Endothelial cell of umbilical vein (primary cell): Measurements from ENCODE around the gene ANKRD44. TPM values are rescaled to one million over a fixed set of nuclear protein-coding genes. Genes with fewer than 3 reads are reported as not detected.

Experiments
- BruUV-seq: library from RNA; stranded (reverse); fragments of 400-500 nt; replicated peaks from 2 replicates; lab custom pipeline; 2021; lab: Mats Ljungman, UMichigan
- CTCF ChIA-PET: fragments of 300-600, 350-600 bp; sonication (Branson Sonifier 250); formaldehyde crosslinking; loops from one replicate; lab custom pipeline; 2021; ENCODE audit warnings: antibody characterized with exemption, inconsistent platforms; lab: Charles Lee
- POLR2A ChIA-PET: fragments of 300-600, 350-600 bp; sonication (Branson Sonifier 250); formaldehyde crosslinking; loops from one replicate; lab custom pipeline; 2021; ENCODE audit warnings: antibody characterized with exemption, inconsistent platforms; lab: Charles Lee
- DNase-seq: peaks from one replicate; pipeline ENCODE4 v3.0.0-alpha.2; 2011; ENCODE audit warnings: low read depth, low spot score
- FAIRE-seq: peaks from 2 replicates; lab custom pipeline; 2011; peaks lifted over from hg19 to GRCh38; lab: Jason Lieb, UNC
- H2AFZ ChIP-seq: 2 replicates; pipeline ENCODE4 v1.6.0; 2012; ENCODE audit warnings: low read depth, low read length, control low read depth, inconsistent platforms
- H3K27ac ChIP-seq: 2 replicates; pipeline ENCODE4 v1.5.1; 2011; ENCODE audit warnings: low read depth, mild to moderate bottlenecking, control low read depth, low read length, moderate library complexity; ENCODE audit not compliant: insufficient read depth
- H3K27me3 ChIP-seq, 2 experiments: 2 replicates each; pipeline versions ENCODE4 v1.6.0 to v1.6.1; 2011; ENCODE audit warnings: low read length in 2 of 2, mixed read lengths in 1 of 2; ENCODE audit not compliant: control insufficient read depth in 2 of 2, insufficient read depth in 2 of 2
- H3K36me3 ChIP-seq, 2 experiments: 2 replicates in 1 of 2; 3 replicates in 1 of 2; pipeline ENCODE4 v1.5.1; 2011; ENCODE audit warnings: low read length in 2 of 2, mild to moderate bottlenecking in 1 of 2, moderate library complexity in 1 of 2; ENCODE audit not compliant: control insufficient read depth in 2 of 2, insufficient read depth in 2 of 2; ENCODE audit errors: extremely low read depth in 1 of 2
- H3K4me1 ChIP-seq: 3 replicates; pipeline ENCODE4 v1.5.1; 2011; ENCODE audit warnings: mild to moderate bottlenecking, low read length; ENCODE audit not compliant: control insufficient read depth, insufficient read depth; ENCODE audit errors: extremely low read depth
- H3K4me2 ChIP-seq: 2 replicates; pipeline ENCODE4 v1.6.1; 2011; ENCODE audit warnings: low read length, control low read depth, mixed read lengths; ENCODE audit not compliant: insufficient read depth
- H3K4me3 ChIP-seq, 3 experiments: fragments of 200-600 bp in 1 of 3; sonication (generic), shearing (Covaris generic) in 1 of 3; replicated peaks in 1 of 3; 2 replicates each; pipeline ENCODE4 v1.5.1; 2011 to 2016; ENCODE audit warnings: control low read depth in 3 of 3, low read length in 3 of 3, mild to moderate bottlenecking in 2 of 3, inconsistent platforms in 1 of 3, low read depth in 1 of 3, moderate library complexity in 1 of 3; ENCODE audit not compliant: insufficient read depth in 1 of 3
- H3K79me2 ChIP-seq: 2 replicates; pipeline ENCODE4 v1.6.0; 2012; ENCODE audit warnings: low read length, inconsistent platforms; ENCODE audit not compliant: control insufficient read depth, insufficient read depth
- H3K9ac ChIP-seq: replicated peaks from 2 replicates; pipeline ENCODE3; 2011; ENCODE audit warnings: low read length, control low read depth; ENCODE audit not compliant: insufficient read depth; ENCODE audit errors: extremely low read depth
- H3K9me1 ChIP-seq: replicated peaks from 3 replicates; pipeline ENCODE4 v1.6.0; 2011; ENCODE audit warnings: mild to moderate bottlenecking, low read length; ENCODE audit not compliant: control insufficient read depth, insufficient read depth; ENCODE audit errors: extremely low read depth
- H3K9me3 ChIP-seq: replicated peaks from 2 replicates; pipeline ENCODE4 v1.5.1; 2012; ENCODE audit warnings: low read length, inconsistent platforms; ENCODE audit not compliant: control insufficient read depth, insufficient read depth
- H4K20me1 ChIP-seq: replicated peaks from 2 replicates; pipeline ENCODE3; 2011; ENCODE audit warnings: mild to moderate bottlenecking, low read length; ENCODE audit not compliant: control insufficient read depth, insufficient read depth; ENCODE audit errors: extremely low read depth
- EZH2 ChIP-seq: IDR thresholded peaks from 2 replicates; pipeline ENCODE4 v1.6.1; 2012; ENCODE audit warnings: borderline replicate concordance, low read depth, mild to moderate bottlenecking, moderate library complexity, low read length, inconsistent platforms; ENCODE audit not compliant: severe bottlenecking
- FOS ChIP-seq: IDR thresholded peaks from 2 replicates; pipeline ENCODE4 v1.6.1; 2011; ENCODE audit warnings: mild to moderate bottlenecking, low read length, moderate library complexity, borderline replicate concordance; ENCODE audit not compliant: insufficient read depth
- GATA2 ChIP-seq: IDR thresholded peaks from 2 replicates; pipeline ENCODE4 v1.7.0; 2011; ENCODE audit warnings: low read depth, mild to moderate bottlenecking, moderate library complexity, mixed read lengths, low read length; ENCODE audit not compliant: insufficient read length, insufficient read depth
- JUN ChIP-seq: IDR thresholded peaks from 2 replicates; pipeline ENCODE4 v1.6.1; 2011; ENCODE audit warnings: borderline replicate concordance, low read depth; ENCODE audit not compliant: insufficient read length, insufficient read depth
- MYC ChIP-seq: IDR thresholded peaks from one replicate; pipeline ENCODE4 v1.6.1; 2011; ENCODE audit warnings: mild to moderate bottlenecking, low read depth, low read length
- POLR2A ChIP-seq: IDR thresholded peaks from 2 replicates; pipeline ENCODE4 v1.6.1; 2012; ENCODE audit warnings: low read depth, mild to moderate bottlenecking, control low read depth, low read length
- POLR2AphosphoS5 ChIP-seq: IDR thresholded peaks from 2 replicates; pipeline ENCODE4 v1.6.1; 2012; ENCODE audit warnings: low read depth, mild to moderate bottlenecking, control low read depth, low read length, moderate library complexity; ENCODE audit not compliant: insufficient read depth
- dilution Hi-C: fragments of 300-500 bp; cut with MboI; formaldehyde crosslinking; loops from one replicate; pipeline ENCODE4 v1.15.0; 2019; ENCODE audit warnings: low sequenced_read_pairs; ENCODE audit not compliant: extremely low pct_ligation_motif_present
- intact Hi-C: fragments of 100-400 bp; cut with micrococcal nuclease; formaldehyde crosslinking; loops from one replicate; pipeline ENCODE4 v1.10.0; 2022
- polyA plus RNA-seq, 4 experiments: library from polyadenylated mRNA; depleted of rRNA in 3 of 4; stranded (reverse) in 3 of 4; unstranded in 1 of 4; fragments of >200 nt; gene quantifications; 2 replicates each; pipeline versions ENCODE4 v1.2.1 to v1.2.3, GENCODE V29; 2011 to 2012; ENCODE audit warnings: missing spikeins in 1 of 4
- total RNA-seq: library from RNA; stranded (reverse); gene quantifications from 2 replicates; pipeline ENCODE4 v1.2.3, GENCODE V29; 2021
- TF ChIP-seq, protein P1 (sequence below): IDR thresholded peaks from 2 replicates; pipeline ENCODE4 v1.6.1; 2011; ENCODE audit not compliant: insufficient read depth, insufficient read length
- TF ChIP-seq, protein P2 (sequence below), 2 donors: IDR thresholded peaks; 1 replicate in 1 of 2; 2 replicates in 1 of 2; pipeline ENCODE4 v1.5.1; 2011; ENCODE audit warnings: low read length in 2 of 2, mild to moderate bottlenecking in 2 of 2, moderate library complexity in 2 of 2, control low read depth in 1 of 2, inconsistent platforms in 1 of 2, low read depth in 1 of 2; ENCODE audit not compliant: insufficient read depth in 1 of 2; ENCODE audit errors: extremely low read depth in 1 of 2

Gene ANKRD44
- total and polyA plus RNA-seq, 2 donors (not counting 3 experiments of a cell fraction or from before 2014, with no cell fraction given) = 3.4 to 6.1 TPM

DNA sequence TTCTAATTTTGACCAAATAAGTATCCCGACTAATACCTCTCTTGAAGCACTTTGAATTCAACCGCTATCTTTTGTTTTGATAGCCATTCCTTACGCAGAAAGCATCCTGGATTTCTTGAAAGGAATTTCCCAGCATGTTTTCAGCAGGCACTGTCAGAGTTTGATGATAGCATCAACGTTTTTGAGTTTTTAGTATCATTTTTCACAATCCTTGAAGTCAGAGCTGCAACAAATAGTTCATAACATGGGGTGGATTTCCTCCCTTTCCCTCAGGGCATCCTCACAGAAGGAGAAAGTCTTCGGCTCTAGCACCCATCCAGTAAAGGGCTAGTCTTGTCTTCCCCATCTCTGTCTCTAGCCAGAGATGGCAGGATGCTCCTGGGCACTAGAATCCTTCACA lies 46.2 kb downstream of the ANKRD44 start:
- CTCF ChIA-PET = no interaction called here
- dilution Hi-C loops = no loop called here

More for the DNA sequence above, 46.2 kb downstream of the ANKRD44 start:
- FAIRE-seq (no peak), DNase-seq (no peak)
- no peaks in the 10 kb centered on the region for H3K36me3 ChIP-seq
- no peak overlapping the region for H3K4me3 ChIP-seq
- no peak overlapping the region for H3K4me2 ChIP-seq
- H3K9ac ChIP-seq = no peak overlapping the region
- no peak overlapping the region for H3K27ac ChIP-seq
- no peaks in the 10 kb centered on the region for H3K9me3 ChIP-seq
- intact Hi-C loops = no loop called here
- TF ChIP-seq POLR2AphosphoS5 (no peak), GATA2 (no peak), POLR2A (no peak), FOS (no peak), MYC (no peak), EZH2 (no peak), JUN (no peak)
- TF ChIP-seq, protein P1, sequence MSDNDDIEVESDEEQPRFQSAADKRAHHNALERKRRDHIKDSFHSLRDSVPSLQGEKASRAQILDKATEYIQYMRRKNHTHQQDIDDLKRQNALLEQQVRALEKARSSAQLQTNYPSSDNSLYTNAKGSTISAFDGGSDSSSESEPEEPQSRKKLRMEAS = no peak
- TF ChIP-seq, protein P2, sequence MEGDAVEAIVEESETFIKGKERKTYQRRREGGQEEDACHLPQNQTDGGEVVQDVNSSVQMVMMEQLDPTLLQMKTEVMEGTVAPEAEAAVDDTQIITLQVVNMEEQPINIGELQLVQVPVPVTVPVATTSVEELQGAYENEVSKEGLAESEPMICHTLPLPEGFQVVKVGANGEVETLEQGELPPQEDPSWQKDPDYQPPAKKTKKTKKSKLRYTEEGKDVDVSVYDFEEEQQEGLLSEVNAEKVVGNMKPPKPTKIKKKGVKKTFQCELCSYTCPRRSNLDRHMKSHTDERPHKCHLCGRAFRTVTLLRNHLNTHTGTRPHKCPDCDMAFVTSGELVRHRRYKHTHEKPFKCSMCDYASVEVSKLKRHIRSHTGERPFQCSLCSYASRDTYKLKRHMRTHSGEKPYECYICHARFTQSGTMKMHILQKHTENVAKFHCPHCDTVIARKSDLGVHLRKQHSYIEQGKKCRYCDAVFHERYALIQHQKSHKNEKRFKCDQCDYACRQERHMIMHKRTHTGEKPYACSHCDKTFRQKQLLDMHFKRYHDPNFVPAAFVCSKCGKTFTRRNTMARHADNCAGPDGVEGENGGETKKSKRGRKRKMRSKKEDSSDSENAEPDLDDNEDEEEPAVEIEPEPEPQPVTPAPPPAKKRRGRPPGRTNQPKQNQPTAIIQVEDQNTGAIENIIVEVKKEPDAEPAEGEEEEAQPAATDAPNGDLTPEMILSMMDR (IDR thresholded peaks at IDR 0.05; ENCODE audit: extremely low read depth in 1 of 2, insufficient read depth in 1 of 2, low read depth in 1 of 2, low read length in 2 of 2) = no peak
- no peak overlapping the region for H2AFZ ChIP-seq
- H3K9me1 ChIP-seq = no peaks in the 10 kb centered on the region
- no peaks in the 10 kb centered on the region for H3K27me3 ChIP-seq
- H3K79me2 ChIP-seq = no peaks in the 10 kb centered on the region
- BruUV-seq = no TSS peak
- H4K20me1 ChIP-seq = no peaks in the 10 kb centered on the region
- POLR2A ChIA-PET = no interaction called here
- H3K4me1 ChIP-seq = peaks cover 5% of the 10 kb centered on the region
